Activated T-helper 9 cell treated with anti-CD3 and anti-CD28 coated beads, Interleukin-2, amount 50 U/mL, for 16 hours (primary cell): ENCODE results near the gene TNFRSF19.
"Not testable (repeated sequence)": the region's sequence is repeated elsewhere in the genome, so short reads cannot be mapped to it uniquely, and the experiment has no call there.

ENCODE experiments used
- DNase-seq: peaks from one replicate; pipeline ENCODE4 v3.0.0-alpha.2; 2020; ENCODE audit warnings: low read depth

The TNFRSF19 gene

DNA sequence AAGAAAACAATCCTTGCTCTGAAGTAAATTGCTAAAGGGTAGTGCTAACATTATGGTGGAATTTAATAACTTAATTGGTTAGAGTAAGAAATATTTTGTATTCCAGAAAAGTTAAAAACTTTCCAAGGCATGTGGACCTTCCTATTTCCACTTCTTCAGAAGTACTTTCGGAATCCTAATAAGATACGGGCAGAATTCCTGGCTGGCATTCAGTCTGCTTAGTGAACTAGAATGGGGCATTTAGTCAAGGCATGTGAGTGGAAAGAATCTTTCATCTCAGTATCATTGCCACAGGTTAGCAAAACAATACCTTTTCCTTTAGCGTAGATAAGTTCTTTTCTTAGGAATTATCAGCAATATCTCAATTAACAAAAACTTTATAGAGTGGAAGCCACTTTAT lies 85.1 kb downstream of the TNFRSF19 start:
- DNase-seq = no peak

DNA sequence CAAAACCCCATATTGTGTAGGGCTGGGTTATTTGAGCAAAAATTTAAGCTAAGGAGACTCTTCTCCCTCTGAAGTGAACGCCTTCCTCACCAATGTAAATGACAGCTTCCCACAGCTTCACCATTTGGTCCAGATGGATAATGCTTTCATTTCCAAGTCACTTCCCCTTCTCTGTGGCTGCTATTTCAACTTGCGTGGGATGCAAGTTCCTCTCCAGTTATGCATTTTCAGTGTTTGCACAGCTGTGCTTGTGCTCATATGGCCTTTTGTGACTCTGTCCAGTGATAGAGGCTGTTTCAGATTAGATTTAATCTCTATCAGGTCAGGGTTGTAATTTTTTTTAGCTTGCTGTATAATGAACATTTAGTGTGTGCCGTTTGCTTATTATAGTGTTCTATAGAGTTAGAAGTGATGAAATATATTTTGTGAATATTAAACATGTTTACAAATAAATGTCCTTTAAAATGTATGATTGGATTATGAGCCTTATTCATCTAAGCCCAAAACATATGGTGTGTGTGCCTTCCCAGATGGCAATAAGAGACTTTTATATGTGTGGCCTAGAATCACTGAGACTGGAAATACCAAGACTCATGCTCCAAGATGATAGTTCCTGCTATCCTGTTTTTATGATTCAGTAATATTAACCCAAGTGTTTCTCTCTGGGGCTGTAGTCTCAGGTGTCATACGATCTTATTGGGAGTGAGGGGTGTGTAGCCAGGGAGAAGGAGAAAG lies 86.6 kb downstream of the TNFRSF19 start:
- no peak for DNase-seq

DNA sequence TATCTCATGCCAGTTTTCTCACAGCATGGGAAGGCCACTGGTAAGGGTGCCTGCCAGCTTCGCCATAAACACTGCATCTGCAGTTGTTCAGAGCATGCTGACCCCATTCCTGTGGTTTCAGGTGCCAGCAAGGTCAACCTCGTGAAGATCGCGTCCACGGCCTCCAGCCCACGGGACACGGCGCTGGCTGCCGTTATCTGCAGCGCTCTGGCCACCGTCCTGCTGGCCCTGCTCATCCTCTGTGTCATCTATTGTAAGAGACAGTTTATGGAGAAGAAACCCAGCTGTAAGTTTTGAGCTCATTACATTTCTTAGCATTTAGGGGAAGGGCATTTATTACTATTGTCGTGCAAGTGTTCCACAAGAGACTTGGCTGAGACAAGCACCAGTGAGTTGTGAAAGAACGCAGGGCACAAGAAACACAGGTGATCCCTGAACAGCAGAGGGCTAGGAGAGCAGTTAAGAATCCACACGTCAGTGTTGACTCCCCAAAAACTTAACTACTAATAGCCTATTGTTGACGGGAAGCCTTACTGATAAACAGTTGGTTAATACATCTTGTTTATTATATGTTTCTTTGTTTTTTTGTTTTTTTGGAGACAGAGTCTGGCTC lies 88.8 kb downstream of the TNFRSF19 start:
- no peak for DNase-seq

DNA sequence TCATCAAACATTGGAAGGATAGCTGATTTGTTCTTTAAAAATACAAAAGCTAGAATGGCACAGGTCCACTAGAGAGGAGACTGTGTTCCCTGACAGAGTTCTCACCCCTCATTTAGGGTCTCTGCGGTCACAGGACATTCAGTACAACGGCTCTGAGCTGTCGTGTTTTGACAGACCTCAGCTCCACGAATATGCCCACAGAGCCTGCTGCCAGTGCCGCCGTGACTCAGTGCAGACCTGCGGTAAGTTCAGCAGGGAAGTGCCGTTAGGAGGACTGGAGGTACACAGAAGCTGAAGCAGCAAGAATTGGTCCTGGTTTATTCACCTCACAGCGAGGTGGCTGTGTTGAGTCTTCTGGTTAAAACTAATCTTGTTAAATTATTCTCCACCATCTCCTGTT lies 90.0 kb downstream of the TNFRSF19 start:
- no peak for DNase-seq

DNA sequence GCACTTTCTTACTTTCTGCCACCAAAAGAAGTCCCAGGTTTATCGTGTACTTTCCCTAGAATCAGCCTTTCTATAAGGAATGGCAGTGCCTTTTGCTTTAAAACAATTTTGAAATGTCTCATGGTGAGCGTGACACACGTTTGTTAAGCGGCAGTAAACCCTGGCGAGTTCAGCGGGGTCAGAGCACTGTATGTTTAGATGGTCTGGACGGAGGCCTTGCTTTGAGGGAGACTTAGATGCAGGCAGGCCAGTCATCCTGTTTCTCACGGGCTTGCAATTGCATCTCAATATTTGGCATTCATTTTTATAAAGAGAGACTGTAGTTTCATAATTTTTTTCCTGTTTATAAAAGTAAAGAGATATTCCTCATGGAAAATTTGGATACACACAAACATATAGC lies 96.4 kb downstream of the TNFRSF19 start:
- no peak for DNase-seq

DNA sequence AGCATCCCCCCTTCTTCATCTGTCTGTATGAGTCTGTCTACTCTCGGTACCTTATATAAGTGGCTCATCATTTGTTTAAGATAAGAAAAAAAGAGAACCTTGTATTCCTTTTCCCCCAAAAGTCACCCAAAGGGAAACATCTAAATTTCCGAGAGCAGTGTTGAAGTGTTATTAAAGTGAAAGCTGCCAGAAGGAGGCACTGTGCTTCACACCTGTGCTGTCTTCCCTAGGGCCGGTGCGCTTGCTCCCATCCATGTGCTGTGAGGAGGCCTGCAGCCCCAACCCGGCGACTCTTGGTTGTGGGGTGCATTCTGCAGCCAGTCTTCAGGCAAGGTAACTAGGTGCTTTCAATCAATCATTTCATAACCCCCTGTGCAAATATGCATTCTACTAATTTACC lies 97.5 kb downstream of the TNFRSF19 start:
- DNase-seq = no peak

DNA sequence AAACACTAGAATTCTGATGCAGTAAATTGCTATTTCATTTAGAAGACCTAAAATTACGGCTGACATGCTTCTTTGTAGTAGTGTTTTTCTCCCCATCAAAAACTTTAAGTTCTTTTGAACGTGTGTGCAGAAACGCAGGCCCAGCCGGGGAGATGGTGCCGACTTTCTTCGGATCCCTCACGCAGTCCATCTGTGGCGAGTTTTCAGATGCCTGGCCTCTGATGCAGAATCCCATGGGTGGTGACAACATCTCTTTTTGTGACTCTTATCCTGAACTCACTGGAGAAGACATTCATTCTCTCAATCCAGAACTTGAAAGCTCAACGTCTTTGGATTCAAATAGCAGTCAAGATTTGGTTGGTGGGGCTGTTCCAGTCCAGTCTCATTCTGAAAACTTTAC lies 98.3 kb downstream of the TNFRSF19 start:
- DNase-seq = no peak

DNA sequence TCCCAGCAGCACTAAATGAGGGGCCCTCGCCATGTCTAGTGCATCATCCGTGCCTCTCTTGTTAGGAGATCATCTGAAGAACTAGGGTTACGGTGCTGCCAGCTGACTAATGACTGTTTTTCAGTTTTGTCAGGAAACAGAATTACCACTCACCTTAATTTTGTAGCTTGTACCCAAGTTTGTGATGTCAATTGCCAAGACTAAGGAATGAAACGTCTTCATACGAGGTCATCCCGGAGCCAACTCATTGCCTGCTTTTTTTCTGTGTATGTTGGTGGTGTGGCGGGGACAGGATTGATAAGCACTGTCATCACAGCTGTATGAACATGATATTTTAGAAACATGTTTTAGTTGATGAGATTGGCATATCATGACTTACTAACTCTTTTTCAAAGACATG lies 100.6 kb downstream of the TNFRSF19 start:
- DNase-seq = no peak

DNA sequence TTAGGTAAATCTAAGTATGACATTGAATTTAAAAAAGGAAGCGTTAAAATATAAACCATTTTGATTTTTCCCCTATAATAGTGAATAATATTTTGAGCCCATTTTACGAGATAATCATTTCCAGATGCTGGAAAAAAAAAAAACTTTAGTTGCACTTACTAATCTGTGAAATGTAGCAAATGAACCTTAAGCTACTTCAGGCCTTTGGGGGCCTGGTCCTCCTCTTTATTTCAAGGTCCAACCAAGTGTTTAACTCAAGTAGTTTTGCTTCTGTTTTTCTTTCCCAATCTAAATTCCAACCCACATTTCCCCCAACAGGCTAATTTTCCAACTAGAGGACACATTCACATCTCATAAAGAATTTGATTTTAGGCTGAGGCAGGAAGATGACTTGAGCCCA lies 101.2 kb downstream of the TNFRSF19 start:
- DNase-seq = no peak

DNA sequence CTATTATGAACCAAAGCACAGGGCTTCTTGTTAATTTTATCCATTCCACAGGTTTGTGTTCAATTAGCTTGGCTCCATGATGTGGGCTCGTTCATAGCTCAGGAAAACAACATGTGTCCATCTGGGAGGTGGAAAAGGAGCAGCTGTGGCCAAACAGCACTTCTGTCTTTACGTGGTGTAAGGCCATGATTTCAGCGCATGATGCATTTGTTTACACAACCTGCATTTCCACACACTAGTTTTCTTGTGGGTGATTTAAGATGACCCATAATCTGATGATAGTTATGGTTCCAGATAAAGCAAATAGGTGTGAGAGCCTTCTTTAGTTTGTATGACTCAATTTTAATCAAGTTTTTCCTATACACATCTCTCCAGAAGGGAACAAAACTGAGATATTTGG lies 101.7 kb downstream of the TNFRSF19 start:
- DNase-seq = no peak

DNA sequence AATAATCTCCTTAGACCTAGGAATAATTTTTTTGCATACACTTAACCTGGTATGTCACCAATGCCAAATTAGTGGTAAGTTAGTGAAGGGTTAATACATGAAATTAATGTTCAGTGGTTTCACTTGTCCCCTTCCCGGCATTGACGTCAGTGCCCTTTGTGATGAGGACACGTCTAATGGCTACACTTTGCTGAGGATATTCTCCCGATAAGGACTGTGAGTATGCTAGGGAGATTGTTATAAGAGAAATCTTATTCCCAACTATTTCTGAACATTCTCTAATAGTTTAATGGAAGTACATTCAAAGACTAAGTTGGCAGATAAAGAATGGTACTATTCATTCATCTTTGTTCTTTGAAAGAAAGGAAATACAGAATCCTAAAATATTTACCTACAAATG lies 102.4 kb downstream of the TNFRSF19 start:
- no peak for DNase-seq

DNA sequence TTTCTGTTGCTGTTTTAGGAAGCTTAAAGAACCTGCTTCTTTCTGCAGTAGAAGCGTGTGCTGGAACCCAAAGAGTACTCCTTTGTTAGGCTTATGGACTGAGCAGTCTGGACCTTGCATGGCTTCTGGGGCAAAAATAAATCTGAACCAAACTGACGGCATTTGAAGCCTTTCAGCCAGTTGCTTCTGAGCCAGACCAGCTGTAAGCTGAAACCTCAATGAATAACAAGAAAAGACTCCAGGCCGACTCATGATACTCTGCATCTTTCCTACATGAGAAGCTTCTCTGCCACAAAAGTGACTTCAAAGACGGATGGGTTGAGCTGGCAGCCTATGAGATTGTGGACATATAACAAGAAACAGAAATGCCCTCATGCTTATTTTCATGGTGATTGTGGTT lies 103.1 kb downstream of the TNFRSF19 start:
- DNase-seq = no peak

DNA sequence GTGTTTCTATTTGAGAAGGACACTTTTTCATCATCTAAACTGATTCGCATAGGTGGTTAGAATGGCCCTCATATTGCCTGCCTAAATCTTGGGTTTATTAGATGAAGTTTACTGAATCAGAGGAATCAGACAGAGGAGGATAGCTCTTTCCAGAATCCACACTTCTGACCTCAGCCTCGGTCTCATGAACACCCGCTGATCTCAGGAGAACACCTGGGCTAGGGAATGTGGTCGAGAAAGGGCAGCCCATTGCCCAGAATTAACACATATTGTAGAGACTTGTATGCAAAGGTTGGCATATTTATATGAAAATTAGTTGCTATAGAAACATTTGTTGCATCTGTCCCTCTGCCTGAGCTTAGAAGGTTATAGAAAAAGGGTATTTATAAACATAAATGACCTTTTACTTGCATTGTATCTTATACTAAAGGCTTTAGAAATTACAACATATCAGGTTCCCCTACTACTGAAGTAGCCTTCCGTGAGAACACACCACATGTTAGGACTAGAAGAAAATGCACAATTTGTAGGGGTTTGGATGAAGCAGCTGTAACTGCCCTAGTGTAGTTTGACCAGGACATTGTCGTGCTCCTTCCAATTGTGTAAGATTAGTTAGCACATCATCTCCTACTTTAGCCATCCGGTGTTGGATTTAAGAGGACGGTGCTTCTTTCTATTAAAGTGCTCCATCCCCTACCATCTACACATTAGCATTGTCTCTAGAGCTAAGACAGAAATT lies 103.8 kb downstream of the TNFRSF19 start:
- no peak for DNase-seq

DNA sequence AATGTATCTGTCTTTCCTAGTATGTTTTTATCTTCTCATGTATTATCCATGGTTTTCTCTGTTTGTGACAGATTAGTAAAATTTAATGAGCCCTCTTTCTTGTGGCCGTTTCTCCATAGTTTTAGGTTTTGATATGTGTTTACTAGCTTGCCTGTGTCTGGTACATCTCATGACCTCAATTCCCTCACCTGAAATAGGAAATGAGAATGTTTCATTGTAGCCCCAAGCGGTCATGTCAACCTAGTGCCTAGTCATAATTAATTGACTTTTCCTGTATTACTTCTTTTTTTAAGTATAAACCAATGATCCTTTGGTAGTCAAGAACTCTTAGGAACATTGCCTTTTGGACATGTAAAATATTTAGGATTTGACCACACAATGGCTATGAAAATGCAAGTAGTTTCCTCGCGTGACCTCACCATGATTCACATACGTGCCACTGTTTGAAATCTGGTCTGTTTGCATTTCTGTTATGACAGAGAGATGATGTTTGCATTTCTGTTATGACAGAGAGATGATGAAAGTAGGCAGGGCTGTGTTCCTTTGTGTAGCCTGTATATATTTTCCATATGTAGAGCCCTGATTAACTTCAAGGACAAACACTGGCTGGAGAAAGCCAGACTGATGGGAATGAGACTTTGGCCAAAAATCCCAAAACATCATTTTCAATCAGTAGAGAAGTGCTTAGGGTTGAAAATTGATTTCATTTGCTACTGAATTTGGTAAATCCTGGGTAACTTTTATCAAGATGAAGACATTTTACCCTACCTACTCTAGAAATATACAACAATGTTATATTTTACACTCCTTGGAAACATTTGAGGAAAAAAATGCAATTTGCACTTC lies 104.8 kb downstream of the TNFRSF19 start:
- no peak for DNase-seq

DNA sequence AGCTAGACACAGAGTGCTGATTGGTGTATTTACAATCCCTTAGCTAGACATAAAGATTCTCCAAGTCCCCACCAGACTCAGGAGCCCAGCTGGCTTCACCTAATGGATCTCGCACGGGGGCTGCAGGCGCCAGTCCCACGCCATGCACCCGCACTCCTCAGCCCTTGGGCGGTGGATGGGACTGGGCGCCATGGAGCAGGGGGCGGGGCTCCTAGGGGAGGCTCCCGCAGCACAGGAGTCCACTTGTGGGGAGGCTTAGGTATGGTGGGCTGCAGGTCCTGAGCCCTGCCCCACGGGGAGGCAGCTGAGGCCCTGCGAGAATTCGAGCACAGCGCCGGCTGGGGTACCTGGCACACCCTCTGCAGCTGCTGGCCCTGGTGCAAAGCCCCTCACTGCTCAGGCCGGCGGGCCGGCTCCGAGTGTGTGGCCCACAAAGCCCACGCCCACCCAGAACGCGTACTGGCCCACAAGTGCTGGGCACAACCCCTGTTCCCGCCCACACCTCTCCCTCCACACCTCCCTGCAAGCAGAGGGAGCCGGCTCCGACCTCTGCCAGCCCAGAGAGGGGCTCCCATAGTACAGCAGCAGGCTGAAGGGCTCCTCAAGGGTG lies 107.6 kb downstream of the TNFRSF19 start:
- DNase-seq = not testable (repeated sequence)

DNA sequence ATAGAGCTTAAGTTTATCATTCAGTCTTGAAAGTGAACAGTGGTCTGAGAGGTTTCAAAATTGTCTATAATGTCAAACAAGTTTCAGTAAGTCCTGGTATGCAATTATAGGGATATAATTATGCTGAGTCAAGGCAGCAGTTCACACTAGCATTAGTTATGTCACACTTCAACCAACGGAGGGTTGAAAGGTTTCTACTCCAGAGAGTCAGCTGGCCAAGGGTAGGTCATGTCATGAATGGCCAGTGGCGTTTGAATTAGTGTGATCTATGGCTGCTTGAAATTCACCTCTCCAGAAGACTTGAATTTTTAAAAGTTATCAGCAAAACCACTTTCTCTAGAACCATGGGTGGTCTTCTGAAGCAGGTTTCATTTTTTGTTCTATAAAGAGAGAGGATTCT lies 108.6 kb downstream of the TNFRSF19 start:
- no peak for DNase-seq

DNA sequence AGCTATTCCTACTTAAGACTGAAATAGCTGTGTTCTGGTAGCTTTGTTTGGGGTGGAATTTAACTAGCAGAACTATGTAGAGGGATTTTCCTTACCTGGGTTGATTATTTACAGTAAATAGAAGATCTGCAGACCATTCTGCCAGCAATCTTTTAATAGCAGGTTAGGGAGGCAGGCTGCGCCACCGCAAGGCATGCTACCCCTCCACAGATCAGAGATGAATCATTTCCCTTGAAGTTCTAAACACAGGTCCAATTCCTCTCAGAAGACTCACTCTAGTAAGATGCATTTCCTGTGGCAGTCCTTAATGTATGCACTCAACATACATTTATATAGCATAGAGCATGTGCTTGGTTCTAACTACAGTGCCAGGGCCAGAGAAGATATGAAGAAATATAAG lies 109.0 kb downstream of the TNFRSF19 start:
- DNase-seq = no peak

DNA sequence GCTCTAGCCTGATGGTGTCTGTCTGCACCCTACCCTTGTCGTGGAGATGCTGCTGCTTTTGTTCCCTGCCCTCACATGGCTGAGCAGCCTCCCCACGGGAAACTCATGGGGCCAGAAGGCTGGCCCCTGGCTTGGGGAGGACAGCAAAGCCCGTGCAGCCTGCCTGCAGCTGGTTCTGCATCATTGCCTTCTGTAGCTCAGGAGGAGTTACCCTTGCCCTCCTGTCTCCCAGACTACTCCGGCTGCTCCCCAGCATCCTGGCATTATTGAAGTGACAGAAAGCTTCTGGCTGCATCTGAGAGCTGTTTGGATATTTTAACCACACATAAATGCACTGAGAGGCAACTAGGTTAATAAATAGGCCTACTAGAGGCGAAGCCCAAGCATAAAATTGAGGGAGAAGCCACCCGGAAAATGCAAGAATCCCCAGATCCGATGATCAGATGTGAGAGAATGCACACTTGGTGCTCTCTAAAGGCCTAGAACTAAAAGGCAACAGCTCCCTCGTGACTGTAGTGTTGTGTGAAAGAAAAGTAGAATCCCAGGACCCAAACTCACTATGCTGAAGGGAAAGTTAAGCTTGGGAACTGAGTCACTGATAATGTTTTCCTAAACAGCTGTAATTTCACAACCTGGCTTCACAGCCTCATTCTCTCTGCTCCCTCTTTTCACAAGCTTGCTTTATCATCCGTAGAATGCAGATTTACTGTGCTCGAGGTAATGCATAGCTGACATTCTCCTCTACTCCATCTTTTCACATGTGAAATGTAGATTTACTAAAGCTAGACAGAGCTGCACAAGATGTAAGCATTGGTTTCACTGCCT lies 110.8 kb downstream of the TNFRSF19 start:
- DNase-seq = no peak

DNA sequence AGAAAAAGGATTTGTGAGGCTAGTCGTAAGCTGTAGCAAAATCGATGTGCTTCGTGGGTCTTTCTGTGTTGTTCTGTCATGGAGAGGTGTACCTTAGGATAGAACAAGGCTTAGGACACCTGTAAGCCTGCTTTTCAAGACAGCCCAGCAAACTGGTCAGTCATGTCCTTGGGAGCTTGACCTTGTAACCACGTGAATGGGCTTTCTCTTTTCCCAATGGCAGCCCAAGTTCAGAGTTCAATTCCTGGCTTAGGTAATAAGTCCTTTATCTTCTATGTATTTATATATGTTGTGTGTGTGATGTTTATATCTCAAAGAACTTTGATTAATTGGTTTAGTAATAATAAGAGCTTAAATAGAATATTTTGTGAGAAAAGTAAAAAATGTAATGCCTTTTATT lies 112.9 kb downstream of the TNFRSF19 start:
- no peak for DNase-seq

DNA sequence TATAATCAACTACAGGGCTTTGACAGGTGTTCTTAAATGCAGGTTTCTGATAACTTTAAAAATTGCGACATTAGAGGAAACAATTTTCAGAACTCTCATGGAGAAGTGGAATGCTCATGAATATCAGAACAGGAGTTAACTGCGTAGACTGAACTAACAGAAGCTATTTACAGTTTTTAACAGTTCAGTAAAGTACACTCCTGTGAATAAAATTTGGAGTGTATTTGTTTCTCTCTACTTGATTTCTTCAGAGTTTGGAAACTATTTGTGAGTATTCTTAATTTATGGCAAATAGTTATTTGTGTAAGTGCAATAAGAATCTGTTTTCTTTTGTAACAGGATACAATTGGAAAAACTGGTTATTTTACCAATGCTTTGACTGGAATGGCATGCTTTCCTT lies 114.4 kb downstream of the TNFRSF19 start:
- no peak for DNase-seq

DNA sequence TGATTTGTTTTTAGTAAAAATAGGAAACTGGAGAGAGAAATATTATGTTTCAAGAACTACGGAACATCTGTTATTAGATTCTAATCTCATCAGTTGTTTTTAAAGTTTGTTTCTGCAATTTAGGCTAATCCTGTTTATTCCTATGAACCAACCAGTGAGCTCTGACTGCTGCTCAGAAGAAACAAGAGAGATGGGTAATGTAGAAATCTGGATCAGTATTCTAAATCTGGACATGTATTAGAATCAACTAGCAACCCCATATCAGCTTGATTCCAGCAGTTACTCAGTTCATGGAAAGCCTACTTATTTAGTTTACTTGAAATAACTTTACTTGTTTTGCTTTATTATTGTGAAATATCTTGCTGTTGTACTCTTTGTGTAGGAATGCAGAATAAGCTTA lies 115.2 kb downstream of the TNFRSF19 start:
- no peak for DNase-seq
